Measurements from ENCODE around the gene MYRFL. TPM values are rescaled to one million over a fixed set of nuclear protein-coding genes. Genes with fewer than 3 reads are reported as not detected.

Gene MYRFL
- total RNA-seq, 4 donors from 2014 or later = 1.1 TPM; not detected in 3

DNA sequence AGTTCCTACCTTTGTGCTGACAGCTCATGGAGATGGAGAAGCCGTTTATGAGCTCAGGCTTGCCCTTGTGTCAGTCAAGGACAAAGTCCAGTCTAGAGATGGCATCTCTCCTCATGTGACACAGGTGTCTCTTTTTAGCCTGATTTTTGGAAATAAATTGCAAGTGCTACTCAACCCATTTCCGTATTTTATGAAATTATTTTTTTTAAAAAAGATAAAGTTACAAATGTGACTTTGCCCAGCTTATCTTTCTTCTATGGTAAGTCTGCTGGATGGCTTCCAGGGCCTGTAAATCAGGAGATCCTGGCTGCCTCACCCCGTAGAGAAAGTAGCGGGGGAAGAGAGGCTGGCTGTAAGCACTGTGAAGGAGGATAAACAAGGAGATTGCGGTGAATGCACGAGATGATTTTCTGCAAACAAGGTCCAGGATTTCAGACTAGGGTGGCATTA lies 169.7 kb downstream of the MYRFL start:
- in situ Hi-C loops (cut with MboI; ENCODE audit: low sequenced_read_pairs in 4 of 4) = no loop called here
- no peaks in the 10 kb centered on the region for H3K36me3 ChIP-seq

DNA sequence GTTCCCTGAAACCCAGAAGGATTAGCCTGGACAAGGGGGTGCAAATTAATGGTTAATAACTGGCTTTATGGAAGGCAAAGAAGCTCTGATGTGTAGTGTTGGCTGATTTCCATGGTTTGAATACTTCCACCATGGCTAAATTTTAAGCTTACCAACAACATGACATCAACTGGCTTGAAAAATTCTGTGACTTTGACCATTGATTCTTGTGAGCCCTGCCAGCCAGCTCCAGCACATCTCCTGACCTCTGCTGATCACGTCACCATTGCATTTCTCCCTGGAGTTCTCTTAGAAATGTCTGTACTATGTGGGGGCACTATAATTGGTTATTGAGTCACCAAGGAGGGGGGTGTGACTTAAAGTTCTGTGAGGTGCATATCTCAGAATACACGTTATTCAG lies 171.2 kb downstream of the MYRFL start:
- ATAC-seq (no peak), DNase-seq (no peak)
- no peaks in the 10 kb centered on the region for H3K9me3 ChIP-seq
- H3K27ac ChIP-seq = no peak overlapping the region
- intact Hi-C loops (cut with DNase I; ENCODE audit: low total_unique reads) (no loop called here), in situ Hi-C loops (cut with MboI; ENCODE audit: low sequenced_read_pairs in 4 of 4) (no loop called here)
- H3K4me1 ChIP-seq = no peaks in the 10 kb centered on the region
- no peaks in the 10 kb centered on the region for H3K36me3 ChIP-seq
- no peaks in the 10 kb centered on the region for H3K27me3 ChIP-seq
- TF ChIP-seq, protein P1, sequence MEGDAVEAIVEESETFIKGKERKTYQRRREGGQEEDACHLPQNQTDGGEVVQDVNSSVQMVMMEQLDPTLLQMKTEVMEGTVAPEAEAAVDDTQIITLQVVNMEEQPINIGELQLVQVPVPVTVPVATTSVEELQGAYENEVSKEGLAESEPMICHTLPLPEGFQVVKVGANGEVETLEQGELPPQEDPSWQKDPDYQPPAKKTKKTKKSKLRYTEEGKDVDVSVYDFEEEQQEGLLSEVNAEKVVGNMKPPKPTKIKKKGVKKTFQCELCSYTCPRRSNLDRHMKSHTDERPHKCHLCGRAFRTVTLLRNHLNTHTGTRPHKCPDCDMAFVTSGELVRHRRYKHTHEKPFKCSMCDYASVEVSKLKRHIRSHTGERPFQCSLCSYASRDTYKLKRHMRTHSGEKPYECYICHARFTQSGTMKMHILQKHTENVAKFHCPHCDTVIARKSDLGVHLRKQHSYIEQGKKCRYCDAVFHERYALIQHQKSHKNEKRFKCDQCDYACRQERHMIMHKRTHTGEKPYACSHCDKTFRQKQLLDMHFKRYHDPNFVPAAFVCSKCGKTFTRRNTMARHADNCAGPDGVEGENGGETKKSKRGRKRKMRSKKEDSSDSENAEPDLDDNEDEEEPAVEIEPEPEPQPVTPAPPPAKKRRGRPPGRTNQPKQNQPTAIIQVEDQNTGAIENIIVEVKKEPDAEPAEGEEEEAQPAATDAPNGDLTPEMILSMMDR (IDR thresholded peaks at IDR 0.05 in 4 of 5, conservative IDR thresholded peaks at IDR 0.05 in 1 of 5) = no peak
- TF ChIP-seq POLR2A (IDR thresholded peaks at IDR 0.05) = no peak
- no peak overlapping the region for H3K4me3 ChIP-seq

More for the DNA sequence above, 169.7 kb downstream of the MYRFL start:
- H3K27me3 ChIP-seq = no peaks in the 10 kb centered on the region
- no peaks in the 10 kb centered on the region for H3K9me3 ChIP-seq
- H3K27ac ChIP-seq = no peak overlapping the region
- no peak for DNase-seq
- no peak for TF ChIP-seq POLR2A (IDR thresholded peaks at IDR 0.05)
- TF ChIP-seq, protein P1 (IDR thresholded peaks at IDR 0.05 in 4 of 5, conservative IDR thresholded peaks at IDR 0.05 in 1 of 5) = no peak
- H3K4me1 ChIP-seq = no peaks in the 10 kb centered on the region
- no peak for ATAC-seq
- H3K4me3 ChIP-seq = no peak overlapping the region
- intact Hi-C loops (cut with DNase I; ENCODE audit: low total_unique reads) = no loop called here

DNA sequence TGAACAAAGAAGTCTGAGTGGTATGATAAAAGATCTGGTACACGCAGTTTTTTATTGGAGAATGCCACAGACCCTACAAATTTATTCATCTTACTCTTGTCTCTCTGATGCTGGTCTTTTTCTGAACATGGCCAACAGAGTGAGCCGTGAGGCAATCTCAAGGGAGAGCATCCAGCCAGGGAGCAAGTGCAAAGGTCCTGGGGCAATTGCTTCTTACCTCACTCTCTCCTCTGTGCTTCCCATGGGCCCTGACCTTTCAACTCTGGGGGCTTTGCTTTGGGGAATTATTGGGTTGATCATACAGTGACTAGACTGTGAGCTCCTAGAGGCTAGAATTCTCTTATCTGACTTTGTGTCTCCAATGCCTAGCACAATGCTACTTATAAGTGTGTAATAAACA lies 171.7 kb downstream of the MYRFL start:
- in situ Hi-C loops (cut with MboI; ENCODE audit: low sequenced_read_pairs in 4 of 4) = no loop called here
- intact Hi-C loops (cut with DNase I; ENCODE audit: low total_unique reads) = no loop called here
- Histone ChIP-seq H3K4me3 (no peak overlapping the region), H3K4me1 (no peaks in the 10 kb centered on the region), H3K36me3 (no peaks in the 10 kb centered on the region), H3K27me3 (no peaks in the 10 kb centered on the region), H3K9me3 (no peaks in the 10 kb centered on the region), H3K27ac (no peak overlapping the region)
- TF ChIP-seq, protein P1 (IDR thresholded peaks at IDR 0.05 in 4 of 5, conservative IDR thresholded peaks at IDR 0.05 in 1 of 5) = no peak
- no peak for TF ChIP-seq POLR2A (IDR thresholded peaks at IDR 0.05)
- ATAC-seq = no peak
- DNase-seq = no peak

DNA sequence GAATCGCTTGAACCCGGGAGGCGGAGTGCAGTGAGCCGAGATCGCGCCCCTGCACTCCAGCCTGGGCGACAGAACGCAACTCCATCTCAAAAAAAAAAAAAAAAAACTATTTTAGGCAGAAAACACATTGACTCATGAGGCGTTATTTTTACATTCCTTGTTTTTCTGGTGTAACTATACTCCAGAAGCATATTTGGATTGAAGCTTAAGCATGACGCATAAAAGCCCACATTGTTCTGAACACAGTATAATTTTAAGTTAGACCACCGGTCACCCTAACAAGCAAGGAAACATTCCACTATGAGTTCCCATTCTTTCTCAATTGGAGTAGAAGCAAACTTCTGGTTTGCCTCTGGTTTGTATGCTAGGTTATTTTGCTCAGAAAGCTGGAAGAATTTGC lies 173.0 kb downstream of the MYRFL start:
- in situ Hi-C loops (cut with MboI; ENCODE audit: low sequenced_read_pairs in 4 of 4) = no loop called here
- no peak for DNase-seq
- no peak for TF ChIP-seq POLR2A (IDR thresholded peaks at IDR 0.05)
- TF ChIP-seq, protein P1 (IDR thresholded peaks at IDR 0.05 in 4 of 5, conservative IDR thresholded peaks at IDR 0.05 in 1 of 5) = no peak
- Histone ChIP-seq H3K4me3 (no peak overlapping the region), H3K36me3 (no peaks in the 10 kb centered on the region), H3K27me3 (no peaks in the 10 kb centered on the region), H3K9me3 (no peaks in the 10 kb centered on the region), H3K27ac (no peak overlapping the region), H3K4me1 (no peaks in the 10 kb centered on the region)
- intact Hi-C loops (cut with DNase I; ENCODE audit: low total_unique reads) = no loop called here
- no peak for ATAC-seq

DNA sequence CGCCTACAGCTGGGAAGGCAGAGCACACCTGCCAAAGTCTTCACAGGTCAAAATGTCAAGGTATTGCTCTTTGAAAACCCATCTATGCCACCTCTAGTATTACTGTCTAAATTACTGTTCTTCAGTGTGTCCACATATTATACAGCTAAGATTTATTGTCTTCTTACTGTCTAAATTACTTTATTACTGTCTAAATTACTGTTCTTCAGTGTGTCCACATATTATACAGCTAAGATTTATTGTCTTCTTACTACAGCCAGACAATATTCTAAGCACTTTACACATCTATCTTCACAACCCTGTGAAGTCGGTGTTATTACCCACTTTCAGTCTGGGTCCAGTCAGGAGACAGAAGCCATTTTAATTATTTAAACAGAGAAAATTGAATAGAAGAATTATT lies 173.9 kb downstream of the MYRFL start:
- Histone ChIP-seq H3K4me3 (no peak overlapping the region), H3K27ac (no peak overlapping the region), H3K9me3 (no peaks in the 10 kb centered on the region), H3K36me3 (no peaks in the 10 kb centered on the region), H3K27me3 (no peaks in the 10 kb centered on the region), H3K4me1 (no peaks in the 10 kb centered on the region)
- in situ Hi-C loops (cut with MboI; ENCODE audit: low sequenced_read_pairs in 4 of 4) (no loop called here), intact Hi-C loops (cut with DNase I; ENCODE audit: low total_unique reads) (no loop called here)
- TF ChIP-seq POLR2A (IDR thresholded peaks at IDR 0.05) = no peak
- TF ChIP-seq, protein P1 (IDR thresholded peaks at IDR 0.05 in 4 of 5, conservative IDR thresholded peaks at IDR 0.05 in 1 of 5) = no peak
- DNase-seq = no peak
- ATAC-seq = no peak
